A673 (cell line): ENCODE results near the gene SLC16A4. TPM values are rescaled to one million over a fixed set of nuclear protein-coding genes. Genes with fewer than 3 reads are reported as not detected.

ENCODE experiments used
- BruUV-seq: library from RNA; stranded (reverse); fragments of 400-500 nt; replicated peaks from 2 replicates; lab custom pipeline; 2021; lab: Mats Ljungman, UMichigan
- CTCF ChIA-PET: fragments of 300-600 bp; sonication (Branson Sonifier 250); formaldehyde crosslinking; loops from one replicate; lab custom pipeline; 2022; ENCODE audit warnings: antibody characterized with exemption; lab: Charles Lee
- POLR2A ChIA-PET: fragments of 300-600 bp; sonication (Branson Sonifier 250); formaldehyde crosslinking; loops from one replicate; lab custom pipeline; 2022; ENCODE audit warnings: antibody characterized with exemption; ENCODE audit not compliant: low non-redundant PET; lab: Charles Lee
- DNase-seq: peaks from one replicate; pipeline ENCODE4 v3.0.0-alpha.2; 2015; ENCODE audit warnings: low spot score
- H3K27ac ChIP-seq: fragments of 200-600 bp; sonication (generic); 2 replicates; pipeline ENCODE4 v1.5.1; 2016; ENCODE audit warnings: mixed run types, low read depth, mild to moderate bottlenecking, mixed read lengths, antibody characterized with exemption, low read length; ENCODE audit not compliant: poor library complexity, severe bottlenecking
- H3K27me3 ChIP-seq: fragments of 200-600 bp; sonication (generic); replicated peaks from 2 replicates; pipeline ENCODE4 v1.6.1; 2017; ENCODE audit warnings: mixed run types, low read depth, mild to moderate bottlenecking, mixed read lengths, antibody characterized with exemption, low read length; ENCODE audit not compliant: insufficient read depth, poor library complexity
- H3K36me3 ChIP-seq: fragments of 200-600 bp; sonication (generic); 2 replicates; pipeline ENCODE4 v1.6.1; 2016; ENCODE audit warnings: mixed run types, mild to moderate bottlenecking, mixed read lengths, antibody characterized with exemption, low read length; ENCODE audit not compliant: insufficient read depth, poor library complexity, severe bottlenecking
- H3K4me1 ChIP-seq: fragments of 200-600 bp; sonication (generic); 2 replicates; pipeline ENCODE4 v1.6.1; 2017; ENCODE audit warnings: mixed run types, mild to moderate bottlenecking, mixed read lengths, antibody characterized with exemption, low read length; ENCODE audit not compliant: insufficient read depth, poor library complexity, severe bottlenecking
- H3K4me3 ChIP-seq: fragments of 200-600 bp; sonication (generic); 2 replicates; pipeline ENCODE4 v1.5.1; 2016; ENCODE audit warnings: low read depth, mixed run types, mild to moderate bottlenecking, mixed read lengths, low read length; ENCODE audit not compliant: poor library complexity, severe bottlenecking
- H3K9me3 ChIP-seq: fragments of 200-600 bp; sonication (generic); 2 replicates; pipeline ENCODE4 v1.6.1; 2016; ENCODE audit warnings: mixed run types, low read depth, mild to moderate bottlenecking, mixed read lengths, antibody characterized with exemption, low read length; ENCODE audit not compliant: poor library complexity, severe bottlenecking
- CTCF ChIP-seq: fragments of 300-800, 200-600 bp; sonication (generic); conservative IDR thresholded peaks from 2 replicates; pipeline ENCODE4 v1.5.1; 2017; ENCODE audit warnings: low read depth, mild to moderate bottlenecking, antibody characterized with exemption, low read length, moderate library complexity, mixed read lengths
- EZH2 ChIP-seq: fragments of 200-600 bp; sonication (generic); IDR thresholded peaks from 2 replicates; pipeline ENCODE4 v1.6.1; 2017; ENCODE audit warnings: borderline replicate concordance, low read depth, mild to moderate bottlenecking, mixed read lengths, antibody characterized with exemption, low read length; ENCODE audit not compliant: poor library complexity, severe bottlenecking
- intact Hi-C: fragments of 100-400 bp; cut with micrococcal nuclease; formaldehyde crosslinking; loops from one replicate; pipeline ENCODE4 v1.10.0; 2022; ENCODE audit not compliant: unreplicated experiment
- total RNA-seq: library from RNA; stranded (reverse); gene quantifications from 2 replicates; pipeline ENCODE4 v1.2.3, GENCODE V29; 2021

SLC16A4 gene
- total RNA-seq, 1 experiment from 2014 or later: 0.60 TPM

GRCh38 chr1:110393691-110394492, 3.1 kb upstream of the SLC16A4 start:
- no peaks in the 10 kb centered on the region for H3K27me3 ChIP-seq
- TF ChIP-seq CTCF (no peak), EZH2 (no peak)
- no peaks in the 10 kb centered on the region for H3K9me3 ChIP-seq
- DNase-seq: no peak
- no peak overlapping the region for H3K4me3 ChIP-seq
- no TSS peak for BruUV-seq
- ChIA-PET POLR2A (no interaction called here), CTCF (no interaction called here)
- no peak overlapping the region for H3K27ac ChIP-seq
- H3K4me1 ChIP-seq: no peaks in the 10 kb centered on the region
- intact Hi-C loops: no loop called here
- H3K36me3 ChIP-seq: no peaks in the 10 kb centered on the region

GRCh38 chr1:110393286-110393685, 2.5 kb upstream of the SLC16A4 start:
- Histone ChIP-seq H3K9me3 (no peaks in the 10 kb centered on the region), H3K27ac (no peak overlapping the region), H3K36me3 (no peaks in the 10 kb centered on the region), H3K4me1 (no peaks in the 10 kb centered on the region), H3K4me3 (no peak overlapping the region), H3K27me3 (no peaks in the 10 kb centered on the region)
- DNase-seq: no peak
- ChIA-PET CTCF (no interaction called here), POLR2A (no interaction called here)
- intact Hi-C loops: no loop called here
- BruUV-seq: no TSS peak
- TF ChIP-seq EZH2 (no peak), CTCF (no peak)

- no peak for DNase-seq
- H3K4me3 ChIP-seq: no peak overlapping the region
- no peaks in the 10 kb centered on the region for H3K9me3 ChIP-seq
- CTCF ChIA-PET: no interaction called here
- no TSS peak for BruUV-seq
- no peaks in the 10 kb centered on the region for H3K27me3 ChIP-seq
- no peak for TF ChIP-seq CTCF
- TF ChIP-seq EZH2: no peak
- no peaks in the 10 kb centered on the region for H3K36me3 ChIP-seq
- H3K4me1 ChIP-seq: no peaks in the 10 kb centered on the region
- intact Hi-C loops: no loop called here
- no peak overlapping the region for H3K27ac ChIP-seq
- POLR2A ChIA-PET: no interaction called here
Observed at GRCh38 chr1:110390096-110390495, 730 bp downstream of the SLC16A4 start.
